IMR-90 (cell line): ENCODE measurements around the gene CAMK2D. TPM values are rescaled to one million over a fixed set of nuclear protein-coding genes. Genes with fewer than 3 reads are reported as not detected.

Source experiments
- ATAC-seq: fragments of 200-7000 bp; cut with Tn5 transposase; 2 replicates; pipeline ENCODE4 v1.9.1; 2020; ENCODE audit warnings: low read depth, mild to moderate bottlenecking, moderate library complexity
- BruUV-seq: library from RNA; stranded (reverse); fragments of 400-500 nt; replicated peaks from 2 replicates; lab custom pipeline; 2021; lab: Mats Ljungman, UMichigan
- CTCF ChIA-PET: fragments of 300-600 bp; formaldehyde crosslinking; extraction: SDS; loops from one replicate; lab custom pipeline; 2021; ENCODE audit warnings: antibody characterized with exemption; lab: Yijun Ruan, JAX
- POLR2A ChIA-PET: fragments of 300-600 bp; sonication (Branson Sonifier 250); formaldehyde crosslinking; loops from one replicate; lab custom pipeline; 2022; ENCODE audit warnings: antibody characterized with exemption; ENCODE audit not compliant: unreplicated experiment; lab: Charles Lee
- DNase-seq: peaks from one replicate; pipeline ENCODE4 v3.0.0; 2013
- H2AFZ ChIP-seq: replicated peaks from 2 replicates; pipeline ENCODE3; 2013; ENCODE audit warnings: low read length, mild to moderate bottlenecking; ENCODE audit not compliant: poor library complexity
- H2AK5ac ChIP-seq: 2 replicates; pipeline ENCODE4 v1.6.1; 2013; ENCODE audit warnings: low read depth, low read length, inconsistent platforms
- H2AK9ac ChIP-seq: replicated peaks from 2 replicates; pipeline ENCODE3; 2013; ENCODE audit warnings: mild to moderate bottlenecking, low read depth, low read length, moderate library complexity; ENCODE audit not compliant: poor library complexity
- H2BK120ac ChIP-seq: 2 replicates; pipeline ENCODE4 v1.6.1; 2013; ENCODE audit warnings: low read depth, low read length, inconsistent platforms
- H2BK15ac ChIP-seq: 3 replicates; pipeline ENCODE4 v1.6.1; 2013; ENCODE audit warnings: low read depth, low read length, inconsistent platforms
- H2BK20ac ChIP-seq: 2 replicates; pipeline ENCODE4 v1.6.1; 2013; ENCODE audit warnings: low read depth, mild to moderate bottlenecking, inconsistent platforms, low read length, moderate library complexity
- H2BK5ac ChIP-seq: 2 replicates; pipeline ENCODE4 v1.6.1; 2013; ENCODE audit warnings: mild to moderate bottlenecking, low read depth, low read length, inconsistent platforms; ENCODE audit not compliant: poor library complexity, severe bottlenecking
- H3K14ac ChIP-seq: replicated peaks from 2 replicates; pipeline ENCODE4 v1.6.1; 2013; ENCODE audit warnings: low read depth, low read length, inconsistent platforms
- H3K18ac ChIP-seq: 2 replicates; pipeline ENCODE4 v1.6.1; 2013; ENCODE audit warnings: low read depth, low read length, control low read depth
- H3K23ac ChIP-seq: 2 replicates; pipeline ENCODE4 v1.6.1; 2013; ENCODE audit warnings: low read depth, low read length, inconsistent platforms
- H3K27ac ChIP-seq: 2 replicates; pipeline ENCODE4 v1.5.1; 2013; ENCODE audit warnings: mild to moderate bottlenecking, control low read depth, low read length; ENCODE audit not compliant: insufficient read depth
- H3K27me3 ChIP-seq: 2 replicates; pipeline ENCODE4 v1.6.1; 2013; ENCODE audit warnings: low read length; ENCODE audit not compliant: control insufficient read depth, insufficient read depth
- H3K36me3 ChIP-seq: 2 replicates; pipeline ENCODE4 v1.6.1; 2013; ENCODE audit warnings: low read length, mixed read lengths; ENCODE audit not compliant: control insufficient read depth, insufficient read depth
- H3K4ac ChIP-seq: 2 replicates; pipeline ENCODE4 v1.6.1; 2013; ENCODE audit warnings: low read depth, low read length, inconsistent platforms
- H3K4me1 ChIP-seq: 2 replicates; pipeline ENCODE4 v1.6.1; 2013; ENCODE audit warnings: low read length, mixed read lengths; ENCODE audit not compliant: control insufficient read depth, insufficient read depth
- H3K4me2 ChIP-seq: 2 replicates; pipeline ENCODE4 v1.6.1; 2013; ENCODE audit warnings: low read depth, mild to moderate bottlenecking, control low read depth, low read length, moderate library complexity
- H3K4me3 ChIP-seq: 2 replicates; pipeline ENCODE4 v1.5.1; 2013; ENCODE audit warnings: low read depth, mild to moderate bottlenecking, control low read depth, low read length, moderate library complexity; ENCODE audit not compliant: insufficient read depth
- H3K56ac ChIP-seq: 2 replicates; pipeline ENCODE4 v1.6.1; 2013; ENCODE audit warnings: low read length, inconsistent platforms; ENCODE audit not compliant: insufficient read depth; ENCODE audit errors: extremely low read depth
- H3K79me1 ChIP-seq, 2 experiments: 2 replicates each; pipeline ENCODE4 v1.6.1; 2013; ENCODE audit warnings: low read length in 2 of 2, inconsistent platforms in 1 of 2, low read depth in 1 of 2
- H3K9ac ChIP-seq: 2 replicates; pipeline ENCODE4 v1.6.1; 2013; ENCODE audit warnings: low read depth, low read length, control low read depth
- H3K9me1 ChIP-seq: 2 replicates; pipeline ENCODE4 v1.6.1; 2013; ENCODE audit warnings: low read length, inconsistent platforms; ENCODE audit not compliant: insufficient read depth
- H3K9me3 ChIP-seq: 2 replicates; pipeline ENCODE4 v1.6.1; 2013; ENCODE audit warnings: low read length; ENCODE audit not compliant: control insufficient read depth, insufficient read depth
- H4K20me1 ChIP-seq: 2 replicates; pipeline ENCODE4 v1.6.1; 2013; ENCODE audit warnings: low read length, inconsistent platforms; ENCODE audit not compliant: insufficient read depth
- H4K5ac ChIP-seq: 2 replicates; pipeline ENCODE4 v1.6.1; 2013; ENCODE audit warnings: mild to moderate bottlenecking, low read depth, low read length, control low read depth
- H4K8ac ChIP-seq, 2 experiments: 2 replicates each; pipeline ENCODE4 v1.6.1; 2013; ENCODE audit warnings: low read depth in 2 of 2, low read length in 2 of 2, control low read depth in 1 of 2, inconsistent platforms in 1 of 2
- H4K91ac ChIP-seq: 2 replicates; pipeline ENCODE4 v1.6.1; 2013; ENCODE audit warnings: low read depth, low read length, inconsistent platforms; ENCODE audit not compliant: insufficient read depth
- MAFK ChIP-seq: IDR thresholded peaks from 2 replicates; pipeline ENCODE4 v1.6.1; 2012; ENCODE audit warnings: low read depth, low read length, improper control_type of control experiment
- MAZ ChIP-seq: IDR thresholded peaks from 2 replicates; pipeline ENCODE4 v1.6.1; 2012; ENCODE audit warnings: low read depth, mild to moderate bottlenecking, low read length, improper control_type of control experiment, moderate library complexity, borderline replicate concordance
- RFX5 ChIP-seq: IDR thresholded peaks from 2 replicates; pipeline ENCODE4 v1.8.0; 2012; ENCODE audit warnings: low read depth, mild to moderate bottlenecking, low read length, moderate library complexity
- SMC3 ChIP-seq: fragments of 150-350 bp; IDR thresholded peaks from 2 replicates; pipeline ENCODE4 v1.6.1; 2016; ENCODE audit warnings: low read depth, mild to moderate bottlenecking, antibody characterized with exemption, low read length, moderate library complexity
- dilution Hi-C: fragments of 300-500 bp; cut with HindIII; formaldehyde crosslinking; loops from one replicate; pipeline ENCODE4 v1.14.3; 2018; ENCODE audit warnings: low sequenced_read_pairs; ENCODE audit not compliant: unreplicated experiment
- in situ Hi-C: fragments of 300-500 bp; cut with MboI; formaldehyde crosslinking; loops from 3 replicates; pipeline ENCODE4 v1.14.3; 2019; ENCODE audit warnings: low sequenced_read_pairs, inconsistent platforms, mixed read lengths
- intact Hi-C: fragments of 100-400 bp; cut with micrococcal nuclease; formaldehyde crosslinking; loops from 2 replicates; pipeline ENCODE4 v1.10.0; 2022
- polyA plus RNA-seq, 3 experiments: library from polyadenylated mRNA; depleted of rRNA; stranded (reverse); fragments of >200 nt; gene quantifications; 2 replicates each; pipeline ENCODE4 v1.2.3, GENCODE V29; 2012; ENCODE audit warnings: low replicate concordance in 1 of 3
- total RNA-seq: library from RNA; depleted of rRNA; stranded (reverse); fragments of >200 nt; gene quantifications from 2 replicates; pipeline ENCODE4 v1.2.3, GENCODE V29; 2012

CAMK2D gene
- total and polyA plus RNA-seq, 2 of the 4 experiments (the other 2 are of a cell fraction), result 44.6 to 156 TPM

DNA sequence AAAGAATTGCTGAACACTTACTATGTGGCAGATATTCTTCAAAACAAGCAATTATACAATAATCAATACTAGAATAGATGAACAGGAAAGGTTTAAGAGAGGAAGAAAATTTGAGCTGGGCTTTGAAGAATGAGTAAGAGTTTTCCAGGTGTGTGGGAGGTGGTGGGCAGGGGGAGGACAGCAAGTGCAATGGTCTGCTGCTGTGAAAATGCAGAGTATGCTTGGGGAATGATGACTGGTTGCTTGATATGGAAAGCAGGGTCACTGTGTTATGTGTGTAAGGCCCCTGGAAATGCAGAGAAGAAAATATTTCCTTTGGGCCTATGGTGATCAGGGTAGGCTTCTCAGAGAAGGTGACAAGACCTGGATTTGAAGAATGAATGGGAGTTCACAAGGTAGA is 300.3 kb downstream of the CAMK2D start:
- no peak overlapping the region for H2BK120ac ChIP-seq
- peaks cover 5 to 10% of the 10 kb centered on the region in 2 experiments; a peak in 3 of 4 replicates for H3K79me1 ChIP-seq
- no peaks in the 10 kb centered on the region for H4K20me1 ChIP-seq
- no peak overlapping the region for H3K56ac ChIP-seq
- ATAC-seq (no peak), DNase-seq (no peak)
- in situ Hi-C loops (no loop called here), dilution Hi-C loops (no loop called here), intact Hi-C loops (no loop called here)
- ChIA-PET CTCF (interaction anchor here (0.6 kb wide), 1 partner anchor 237 kb away, joined by 5 read pairs; no protein-coding TSS in a partner anchor), POLR2A (no interaction called here)
- no peak overlapping the region for H3K14ac ChIP-seq
- no peak overlapping the region for H4K91ac ChIP-seq
- no peak overlapping the region for H3K4me3 ChIP-seq
- H3K4me2 ChIP-seq, result no peak overlapping the region
- H3K36me3 ChIP-seq, result peaks cover 21% of the 10 kb centered on the region
- H3K18ac ChIP-seq, result no peak overlapping the region
- no peak overlapping the region for H3K23ac ChIP-seq
- peaks cover 9% of the 10 kb centered on the region for H3K9me1 ChIP-seq
- no peak overlapping the region for H4K8ac ChIP-seq
- H3K4ac ChIP-seq, result no peak overlapping the region
- H2AK9ac ChIP-seq, result no peak overlapping the region
- no peaks in the 10 kb centered on the region for H3K27me3 ChIP-seq
- no peak overlapping the region for H4K5ac ChIP-seq
- H2AFZ ChIP-seq, result no peak overlapping the region
- H2BK5ac ChIP-seq, result no peak overlapping the region
- no peak overlapping the region for H3K9ac ChIP-seq
- no peak overlapping the region for H2BK15ac ChIP-seq
- H2AK5ac ChIP-seq, result no peak overlapping the region
- no peak overlapping the region for H2BK20ac ChIP-seq
- H3K27ac ChIP-seq, result no peak overlapping the region
- peaks cover 3% of the 10 kb centered on the region; the same call in 1 of the 2 replicates for H3K4me1 ChIP-seq
- no peak for TF ChIP-seq RFX5
- TF ChIP-seq MAFK, result no peak
- no peak for TF ChIP-seq MAZ
- no peak for TF ChIP-seq SMC3
- H3K9me3 ChIP-seq, result no peaks in the 10 kb centered on the region
- no TSS peak for BruUV-seq
